Measurements from ENCODE around the gene ARHGAP22. TPM values are rescaled to one million over a fixed set of nuclear protein-coding genes. Genes with fewer than 3 reads are reported as not detected.

The ARHGAP22 gene
- total and polyA plus RNA-seq, 11 donors: 1.1 to 9.5 (median 2.8) TPM

DNA sequence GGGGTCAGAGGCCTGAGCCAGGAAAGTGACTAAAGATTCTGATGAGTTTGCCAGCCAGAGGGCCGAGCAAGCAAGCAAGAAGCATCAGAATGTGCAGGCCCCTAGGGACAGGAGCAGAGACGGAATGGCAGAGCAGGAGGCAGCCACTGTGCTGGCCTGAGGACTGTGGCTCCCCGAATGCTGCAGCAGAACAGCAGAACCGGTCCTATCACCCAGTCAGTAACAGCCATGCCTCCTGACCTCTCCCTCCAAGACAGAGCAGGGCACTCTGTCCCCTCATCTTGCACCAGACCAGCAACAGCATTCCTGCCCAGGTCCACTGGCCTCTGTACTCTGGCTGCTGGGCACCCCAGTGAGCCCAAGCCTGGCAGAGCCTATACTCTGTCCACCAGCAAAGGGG is 85.9 kb downstream of the ARHGAP22 start:
- Histone ChIP-seq H3K27ac (no peak overlapping the region), H3K4me3 (no peak overlapping the region), H3K27me3 (peaks cover 0 to 14% (median 0%) of the 10 kb centered on the region in 9 donors), H3K4me1 (peaks cover 0 to 43% (median 9%) of the 10 kb centered on the region in 12 donors), H3K9me3 (peaks cover 0 to 33% (median 17%) of the 10 kb centered on the region in 12 donors), H3K36me3 (no peaks in the 10 kb centered on the region)
- 50 to 83% (median 70%) methylated on average over 4 of the region's 4 CpGs for WGBS, 4 donors
- no peak for DNase-seq
- intact Hi-C loops (cut with DNase I): no loop called here
- ATAC-seq: no peak
- no peak for TF ChIP-seq POLR2A (IDR thresholded peaks at IDR 0.05)
- TF ChIP-seq, protein P1, sequence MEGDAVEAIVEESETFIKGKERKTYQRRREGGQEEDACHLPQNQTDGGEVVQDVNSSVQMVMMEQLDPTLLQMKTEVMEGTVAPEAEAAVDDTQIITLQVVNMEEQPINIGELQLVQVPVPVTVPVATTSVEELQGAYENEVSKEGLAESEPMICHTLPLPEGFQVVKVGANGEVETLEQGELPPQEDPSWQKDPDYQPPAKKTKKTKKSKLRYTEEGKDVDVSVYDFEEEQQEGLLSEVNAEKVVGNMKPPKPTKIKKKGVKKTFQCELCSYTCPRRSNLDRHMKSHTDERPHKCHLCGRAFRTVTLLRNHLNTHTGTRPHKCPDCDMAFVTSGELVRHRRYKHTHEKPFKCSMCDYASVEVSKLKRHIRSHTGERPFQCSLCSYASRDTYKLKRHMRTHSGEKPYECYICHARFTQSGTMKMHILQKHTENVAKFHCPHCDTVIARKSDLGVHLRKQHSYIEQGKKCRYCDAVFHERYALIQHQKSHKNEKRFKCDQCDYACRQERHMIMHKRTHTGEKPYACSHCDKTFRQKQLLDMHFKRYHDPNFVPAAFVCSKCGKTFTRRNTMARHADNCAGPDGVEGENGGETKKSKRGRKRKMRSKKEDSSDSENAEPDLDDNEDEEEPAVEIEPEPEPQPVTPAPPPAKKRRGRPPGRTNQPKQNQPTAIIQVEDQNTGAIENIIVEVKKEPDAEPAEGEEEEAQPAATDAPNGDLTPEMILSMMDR (IDR thresholded peaks at IDR 0.05): no peak

DNA sequence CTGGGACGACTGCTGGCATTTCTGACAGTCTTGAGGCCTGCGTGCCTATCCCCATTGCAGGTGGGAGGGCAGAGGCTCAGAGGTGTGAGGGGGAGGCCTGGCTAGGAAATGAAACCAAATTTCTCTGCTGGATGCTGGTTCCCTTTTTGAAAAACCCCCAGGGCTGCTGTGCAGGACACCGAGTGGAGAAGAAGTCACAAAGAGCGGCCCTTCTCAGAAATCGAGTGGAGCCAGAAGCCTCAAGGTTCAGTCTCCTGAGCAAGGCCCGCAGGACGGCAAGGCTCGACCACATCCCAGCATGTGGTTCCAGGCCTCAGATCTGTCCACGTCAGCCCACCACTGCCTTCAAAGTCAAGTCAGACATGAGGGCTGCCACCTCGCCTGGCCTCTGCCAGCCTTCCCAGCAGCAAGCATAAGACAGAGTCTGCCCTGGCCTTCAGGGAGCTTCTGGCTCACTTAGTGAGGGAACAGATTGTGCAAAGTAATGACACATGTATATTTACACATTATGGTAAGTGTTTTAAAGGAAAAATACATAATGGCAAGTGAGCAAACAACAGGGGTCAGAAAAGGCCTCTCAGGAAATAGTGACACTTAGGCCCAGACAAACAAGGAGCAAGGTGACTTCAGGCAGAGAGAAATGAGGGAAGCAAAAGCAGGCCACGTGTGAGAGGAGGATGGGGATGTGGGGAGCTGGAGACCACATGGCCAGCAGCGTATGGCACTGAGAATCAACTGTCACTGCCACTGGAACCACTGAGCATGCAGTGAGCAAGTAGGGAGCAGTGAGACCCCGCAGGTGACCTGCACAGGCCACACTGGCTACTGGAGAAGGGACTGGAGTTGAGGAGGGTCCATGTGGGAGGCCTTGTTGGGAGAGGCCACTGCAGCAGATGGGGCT is 86.7 kb downstream of the ARHGAP22 start:
- ATAC-seq: peak in 1 of 4 donors; percentile 26
- intact Hi-C loops (cut with DNase I): no loop called here
- H3K27ac ChIP-seq: peak overlapping the region in 1 of 12 donors; percentile 48
- peaks cover 0 to 36% (median 19%) of the 10 kb centered on the region in 12 donors for H3K9me3 ChIP-seq
- peaks cover 0 to 36% (median 4%) of the 10 kb centered on the region in 12 donors for H3K4me1 ChIP-seq
- 86 to 94% (median 93%) methylated on average over 9 to 13 of the region's 13 CpGs for WGBS, 4 donors
- DNase-seq: no peak
- H3K27me3 ChIP-seq: peaks cover 0 to 9% (median 0%) of the 10 kb centered on the region in 9 donors
- TF ChIP-seq POLR2A (IDR thresholded peaks at IDR 0.05): no peak
- TF ChIP-seq, protein P1 (IDR thresholded peaks at IDR 0.05): no peak
- H3K36me3 ChIP-seq: no peaks in the 10 kb centered on the region
- no peak overlapping the region for H3K4me3 ChIP-seq

DNA sequence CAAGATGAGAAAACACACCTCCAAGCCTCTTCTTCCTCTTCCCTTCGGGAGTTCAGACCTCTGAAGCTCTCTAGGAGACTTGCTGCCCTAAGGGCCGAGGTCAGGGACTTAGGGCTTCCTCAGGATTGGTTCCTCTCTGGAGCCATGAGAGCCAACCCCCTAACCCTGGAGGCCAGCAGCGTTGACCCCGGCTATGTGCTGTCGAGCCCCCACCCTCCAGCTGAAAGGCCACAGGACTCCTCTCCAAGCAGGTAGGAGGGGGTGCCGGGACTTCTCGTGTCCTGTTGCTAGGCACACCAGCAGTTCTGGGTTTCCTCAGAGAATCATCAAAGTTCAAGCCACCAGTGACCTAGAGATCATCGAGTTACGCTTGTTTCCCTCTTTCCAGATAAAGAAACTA is 87.4 kb downstream of the ARHGAP22 start:
- Histone ChIP-seq H3K27ac (peak overlapping the region in 1 of 12 donors; percentile 48), H3K4me1 (peaks cover 0 to 36% (median 0%) of the 10 kb centered on the region in 12 donors), H3K36me3 (no peaks in the 10 kb centered on the region), H3K27me3 (peaks cover 0 to 6% (median 0%) of the 10 kb centered on the region in 9 donors), H3K9me3 (peaks cover 0 to 36% (median 19%) of the 10 kb centered on the region in 12 donors), H3K4me3 (no peak overlapping the region)
- TF ChIP-seq POLR2A (IDR thresholded peaks at IDR 0.05): no peak
- TF ChIP-seq, protein P1 (IDR thresholded peaks at IDR 0.05): no peak
- DNase-seq (no peak), ATAC-seq (no peak)
- WGBS, 4 donors: 77 to 85% (median 80%) methylated on average over 9 of the region's 9 CpGs
- intact Hi-C loops (cut with DNase I): no loop called here

DNA sequence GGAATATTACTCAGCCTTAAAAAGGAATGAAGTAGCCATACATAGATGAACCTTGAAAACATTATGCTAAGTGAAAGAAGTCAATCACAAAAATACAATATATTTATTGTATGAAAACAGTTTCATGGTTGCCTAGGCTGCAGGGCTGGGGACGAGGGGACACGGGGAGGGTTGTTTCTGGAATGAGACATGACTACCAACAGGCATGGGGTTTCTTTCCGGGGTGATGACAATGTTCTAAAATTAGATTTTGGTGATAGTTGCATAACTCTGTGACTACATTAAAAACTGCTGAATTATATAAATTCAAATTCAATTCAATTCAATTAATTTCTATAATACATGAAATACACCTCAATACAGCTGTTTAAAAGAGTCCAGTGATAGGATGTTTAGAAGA is 88.0 kb downstream of the ARHGAP22 start:
- no peak for DNase-seq
- intact Hi-C loops (cut with DNase I): no loop called here

More for the DNA sequence above, 88.0 kb downstream of the ARHGAP22 start:
- no peak for ATAC-seq
- Histone ChIP-seq H3K27me3 (peaks cover 0 to under 1% (median 0%) of the 10 kb centered on the region in 9 donors), H3K4me3 (no peak overlapping the region), H3K27ac (no peak overlapping the region), H3K9me3 (peaks cover 0 to 36% (median 19%) of the 10 kb centered on the region in 12 donors), H3K4me1 (peaks cover 0 to 42% (median 0%) of the 10 kb centered on the region in 12 donors), H3K36me3 (no peaks in the 10 kb centered on the region)
- WGBS, 4 donors: 71 to 81% (median 77%) methylated on average over 3 of the region's 3 CpGs
- no peak for TF ChIP-seq POLR2A (IDR thresholded peaks at IDR 0.05)
- TF ChIP-seq, protein P1 (IDR thresholded peaks at IDR 0.05): no peak

Measured in heart left ventricle (tissue), 16 donors.